ENCODE results near the gene RYR3.

Gene RYR3

DNA sequence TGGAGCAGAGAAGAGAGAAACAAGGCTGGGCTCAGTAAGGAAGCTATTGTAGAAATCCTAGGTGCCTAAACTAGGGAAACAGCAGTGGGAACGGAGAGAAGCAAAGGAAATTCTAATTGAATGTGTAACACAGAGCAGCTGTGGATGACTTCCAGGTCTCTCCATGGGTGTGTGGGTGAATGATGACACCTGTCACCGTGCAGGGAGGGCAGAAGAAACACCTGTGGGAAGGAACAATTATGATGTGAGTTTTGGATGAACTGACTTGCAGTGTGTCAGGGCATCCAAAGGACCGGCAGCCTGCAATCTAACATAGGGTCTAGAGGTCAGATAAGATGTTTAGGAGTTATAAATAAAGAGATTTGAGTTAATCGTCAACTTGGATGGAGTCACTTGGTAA is 144.2 kb downstream of the RYR3 start:
- no peak for DNase-seq

DNA sequence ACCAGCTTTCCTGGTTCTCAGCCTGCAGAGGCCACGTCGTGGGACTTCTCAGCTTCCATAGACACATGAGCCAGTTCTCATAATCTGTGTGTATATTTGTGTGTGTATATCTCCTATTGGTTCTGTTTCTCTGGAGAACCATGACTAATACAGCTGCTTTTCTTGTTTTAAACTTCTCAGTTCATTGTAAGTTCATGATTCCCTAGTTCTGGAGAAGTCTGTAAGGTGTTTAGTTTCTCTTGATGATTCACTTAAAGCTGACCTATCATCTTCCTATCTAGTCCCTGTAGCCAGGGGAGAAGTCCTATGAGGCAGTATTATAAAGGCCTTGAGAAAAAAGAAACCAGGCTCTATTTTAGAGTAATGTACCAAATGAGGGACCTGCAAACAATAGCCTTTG is 147.7 kb downstream of the RYR3 start:
- no peak for DNase-seq

DNA sequence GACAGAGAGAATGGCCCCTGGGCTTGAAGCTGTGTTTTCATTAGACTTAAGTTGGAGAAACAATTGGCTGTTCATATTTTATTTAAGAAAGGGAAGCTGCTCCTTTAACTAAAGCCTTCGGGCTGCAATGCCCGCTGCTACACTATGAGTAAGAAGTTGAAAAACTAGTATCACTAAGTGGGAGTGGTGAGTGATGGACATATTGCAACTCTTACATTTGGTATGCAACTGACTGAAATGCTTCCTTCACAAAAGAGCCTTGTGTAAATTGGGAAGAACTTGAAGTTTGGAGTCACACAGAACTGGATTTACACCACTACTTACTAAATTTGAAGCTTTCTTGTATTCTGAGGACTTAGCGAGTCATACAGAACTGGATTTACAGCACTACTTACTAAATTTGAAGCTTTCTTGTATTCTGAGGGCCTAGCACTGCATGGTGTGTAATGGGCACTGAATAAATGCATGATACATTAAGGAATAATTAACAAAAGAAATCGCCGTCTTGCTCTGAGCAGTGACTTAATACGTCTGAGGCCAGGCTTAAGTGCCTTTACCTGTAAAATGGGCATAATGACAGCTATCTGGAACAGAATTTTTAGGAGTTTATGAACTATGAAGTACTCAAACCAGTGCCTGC is 149.5 kb downstream of the RYR3 start:
- DNase-seq = no peak

DNA sequence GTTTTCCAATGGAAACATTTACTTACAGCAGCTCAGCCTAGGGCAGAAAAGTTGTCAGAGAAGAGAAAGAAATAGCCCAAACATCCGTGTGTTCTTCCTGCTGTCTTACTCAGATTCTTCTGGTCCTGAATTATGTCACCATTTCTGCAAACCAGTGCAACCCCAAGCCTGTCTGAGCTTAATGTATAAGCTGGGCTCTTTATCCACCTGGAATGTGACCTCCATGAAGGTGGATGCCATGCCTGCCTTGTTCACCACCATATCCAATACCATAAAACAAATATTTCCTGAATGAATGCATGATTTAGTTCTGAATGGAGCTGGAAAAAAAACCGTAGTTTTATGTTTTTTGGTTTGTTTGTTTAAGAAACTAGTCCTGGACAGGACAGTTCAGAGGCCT is 150.9 kb downstream of the RYR3 start:
- DNase-seq = no peak

DNA sequence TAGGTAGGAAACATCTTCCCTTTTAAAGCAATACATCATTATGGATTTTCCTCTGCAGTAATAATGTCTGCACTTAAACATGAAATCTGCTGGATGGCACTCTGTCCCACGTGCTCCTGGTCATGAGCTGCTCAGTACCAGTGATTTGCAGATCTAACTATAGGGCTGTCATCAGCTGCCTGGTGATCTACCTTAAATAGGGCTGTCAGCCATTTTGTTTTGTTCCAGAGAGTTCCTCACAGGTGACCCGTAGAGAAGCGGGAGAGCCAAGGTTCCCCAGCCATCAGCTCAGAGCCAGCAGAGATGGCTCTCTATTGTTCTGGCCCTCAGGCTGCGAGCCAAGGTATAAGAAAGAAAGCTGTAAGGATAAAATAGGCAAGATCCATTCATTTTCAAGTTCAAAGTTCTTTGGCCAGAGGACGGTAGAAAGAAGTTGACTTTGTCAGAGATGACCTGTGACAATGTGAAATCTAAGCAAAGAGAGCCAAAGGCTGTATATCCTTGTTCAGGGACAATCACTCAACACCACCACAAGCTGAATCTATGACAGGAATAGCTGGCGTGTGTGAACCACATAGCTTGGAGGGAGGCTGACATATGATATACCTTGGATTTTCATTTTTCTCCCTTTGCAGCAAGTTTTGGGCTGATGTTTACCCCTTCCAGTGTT is 156.5 kb downstream of the RYR3 start:
- no peak for DNase-seq

DNA sequence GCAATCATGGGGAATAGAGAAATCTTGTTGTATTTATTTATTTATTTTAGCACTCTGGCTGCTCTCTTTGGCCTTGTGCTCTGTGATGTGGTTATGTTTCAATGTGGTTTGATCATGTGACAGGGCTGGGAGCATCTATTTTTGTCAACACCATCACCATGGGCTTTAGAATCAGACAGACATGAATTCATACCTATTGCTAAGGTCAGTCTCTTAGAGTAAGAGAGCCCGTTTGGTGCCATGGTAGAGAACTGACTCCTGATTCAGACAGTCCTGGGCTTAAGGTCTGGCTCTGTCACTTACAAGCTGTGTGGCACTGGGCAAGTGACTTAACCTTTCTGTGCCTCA is 157.0 kb downstream of the RYR3 start:
- DNase-seq = no peak

DNA sequence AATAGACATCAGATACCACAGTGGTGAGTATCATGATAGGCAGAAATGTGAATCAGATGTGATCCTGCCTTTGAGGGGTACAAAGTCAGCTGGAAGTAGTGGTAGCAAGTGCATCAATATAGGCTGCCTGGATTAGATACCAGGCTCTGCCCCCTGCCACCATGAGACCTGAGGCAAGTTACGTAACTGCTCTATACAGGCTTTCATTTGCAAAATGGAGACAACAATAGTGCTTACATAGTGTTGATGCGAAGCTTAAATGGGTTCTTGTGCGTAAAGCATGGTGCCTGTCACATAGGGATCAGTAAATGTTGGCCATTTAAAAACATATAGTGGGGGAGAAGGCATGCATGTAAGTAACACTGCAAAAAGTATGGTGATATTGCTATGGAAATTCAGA is 158.0 kb downstream of the RYR3 start:
- no peak for DNase-seq

DNA sequence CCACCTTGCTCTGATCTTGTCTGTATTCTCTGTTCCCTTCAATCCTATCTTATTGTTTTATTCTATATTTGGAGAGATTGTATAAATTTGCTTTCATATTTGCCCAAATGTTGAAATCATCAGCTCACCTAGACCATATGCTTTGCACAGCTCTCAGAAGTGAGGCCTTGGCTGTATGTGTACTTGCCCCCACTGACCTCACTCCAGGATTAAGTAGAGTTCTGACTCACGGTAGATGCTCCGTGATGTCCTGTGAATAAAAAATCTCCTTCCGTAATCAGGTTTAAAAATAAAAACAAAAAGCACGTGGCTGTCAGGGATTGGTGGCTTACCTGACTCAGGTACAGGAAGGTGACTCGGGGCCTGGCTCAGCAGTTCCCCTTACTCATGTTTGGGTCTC is 162.2 kb downstream of the RYR3 start:
- DNase-seq = no peak

DNA sequence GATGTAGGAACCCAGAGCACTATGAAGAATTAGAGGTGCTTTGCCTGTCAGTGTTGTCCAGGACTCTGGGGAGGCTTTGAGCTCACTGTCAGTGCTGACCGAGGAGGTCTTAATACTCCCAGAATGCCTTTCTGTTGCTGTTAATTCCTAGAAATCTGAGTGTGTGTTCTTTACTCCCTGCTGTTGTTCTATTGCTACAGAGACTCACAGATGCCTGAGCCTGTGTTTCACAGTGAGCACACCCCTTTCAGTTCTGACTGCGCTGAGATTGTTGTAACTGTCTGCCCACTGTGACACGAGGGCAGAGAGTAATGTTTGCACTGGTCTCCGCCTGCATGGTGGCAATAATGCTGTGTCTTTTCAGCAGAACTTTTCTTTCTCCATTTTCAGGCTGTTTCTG is 162.9 kb downstream of the RYR3 start:
- no peak for DNase-seq

DNA sequence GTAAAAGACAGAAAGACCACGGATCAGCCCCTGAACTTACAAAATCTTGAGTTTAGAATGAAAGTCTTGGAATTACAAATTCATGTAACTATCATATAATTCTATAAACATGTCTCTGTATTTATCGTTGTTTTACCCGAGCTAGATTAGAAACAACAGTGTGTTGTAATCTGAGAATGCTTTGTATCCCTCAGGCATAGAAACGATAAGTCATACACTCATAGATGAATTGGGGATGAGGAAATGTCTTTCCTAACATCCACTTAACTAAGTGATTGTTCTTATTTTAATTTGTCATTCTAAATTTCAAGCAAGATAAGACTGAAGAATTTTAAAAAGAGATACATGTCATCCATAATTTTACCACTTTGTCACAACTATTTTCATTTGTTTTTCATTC is 165.3 kb downstream of the RYR3 start:
- DNase-seq = no peak

DNA sequence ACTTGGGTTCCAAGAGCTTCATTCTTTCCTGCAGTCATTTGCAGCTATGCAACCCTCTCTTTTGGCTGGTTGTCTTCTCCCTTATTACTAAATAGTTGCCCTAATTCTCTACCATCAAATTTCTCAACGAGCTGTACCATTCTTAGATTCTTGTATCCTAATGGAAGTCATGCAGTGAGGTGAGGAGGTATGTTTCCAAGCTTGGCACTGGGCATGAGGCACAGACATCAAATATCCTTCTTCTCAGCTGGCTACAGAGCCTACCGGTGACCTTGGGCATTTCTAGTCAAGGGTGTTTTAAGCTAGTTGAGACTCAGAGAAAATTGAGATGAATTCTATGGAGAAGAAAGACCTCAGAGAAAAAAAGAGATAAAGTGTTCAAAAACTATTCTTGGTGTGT is 166.1 kb downstream of the RYR3 start:
- DNase-seq = no peak

DNA sequence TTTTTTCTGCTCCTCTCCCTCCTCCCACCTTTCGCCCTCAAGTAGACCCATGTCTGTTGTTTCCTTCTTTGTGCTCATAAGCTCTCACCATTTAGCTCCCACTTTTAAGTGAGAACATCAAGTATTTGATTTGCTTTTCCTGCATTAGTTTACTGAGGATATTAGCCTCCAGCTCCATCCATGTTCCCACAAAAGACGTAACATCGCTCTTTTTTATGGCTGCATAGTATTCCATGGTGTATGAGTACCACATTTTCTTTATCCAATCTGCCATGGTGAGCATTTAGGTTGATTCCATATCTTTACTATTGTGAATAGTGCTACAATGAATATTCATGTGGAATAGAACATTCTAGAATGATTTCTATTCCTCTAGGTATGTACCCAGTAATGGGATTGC is 178.6 kb downstream of the RYR3 start:
- DNase-seq = no peak

DNA sequence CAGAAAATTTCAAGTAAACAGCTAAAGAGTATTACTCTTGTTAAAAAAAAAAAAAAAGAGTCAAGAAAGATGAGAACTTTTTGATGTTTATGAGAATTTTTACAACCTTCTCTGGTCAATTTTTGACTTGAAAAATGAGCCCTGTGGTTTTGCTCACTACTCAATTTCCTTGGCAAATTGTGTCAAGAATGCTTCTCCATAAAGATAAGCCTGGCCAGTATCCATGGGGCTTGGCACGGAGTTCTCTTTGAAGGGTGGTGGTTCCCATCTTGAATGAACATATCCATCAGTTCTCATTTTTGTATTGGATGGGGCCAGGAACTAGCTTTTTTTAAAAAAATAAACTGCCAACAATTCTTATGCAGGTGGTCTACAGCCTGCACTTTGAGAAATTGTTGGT is 179.9 kb downstream of the RYR3 start:
- no peak for DNase-seq

DNA sequence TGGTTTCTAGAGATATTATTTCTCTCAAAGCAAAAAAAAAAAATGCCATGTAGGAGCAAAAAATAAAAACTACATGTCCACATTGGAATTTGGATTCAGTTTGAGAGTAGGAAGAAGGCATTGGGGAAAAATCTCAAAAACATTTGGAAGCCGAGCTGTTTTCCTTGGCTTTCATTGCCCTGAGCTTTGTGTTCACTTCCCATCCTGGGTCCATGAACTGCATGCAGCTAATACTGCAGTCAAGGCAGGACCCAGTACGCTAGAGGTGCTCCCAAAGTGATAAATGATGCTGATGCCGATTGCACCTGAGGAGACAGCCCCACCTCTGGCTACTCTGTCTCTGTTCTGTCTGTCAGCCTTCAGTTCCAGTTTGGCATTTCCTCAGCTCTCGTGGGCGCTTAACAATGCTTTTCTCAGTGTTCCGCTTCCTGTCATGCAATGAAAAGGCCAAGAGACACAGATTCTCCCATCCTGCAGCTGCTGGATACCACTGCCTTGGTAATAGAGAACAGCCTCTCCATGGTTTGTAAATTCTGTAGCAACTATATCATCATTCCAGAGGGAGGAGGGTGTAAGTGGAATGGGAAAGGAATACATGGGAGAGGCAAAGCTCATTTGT is 181.8 kb downstream of the RYR3 start:
- no peak for DNase-seq

DNA sequence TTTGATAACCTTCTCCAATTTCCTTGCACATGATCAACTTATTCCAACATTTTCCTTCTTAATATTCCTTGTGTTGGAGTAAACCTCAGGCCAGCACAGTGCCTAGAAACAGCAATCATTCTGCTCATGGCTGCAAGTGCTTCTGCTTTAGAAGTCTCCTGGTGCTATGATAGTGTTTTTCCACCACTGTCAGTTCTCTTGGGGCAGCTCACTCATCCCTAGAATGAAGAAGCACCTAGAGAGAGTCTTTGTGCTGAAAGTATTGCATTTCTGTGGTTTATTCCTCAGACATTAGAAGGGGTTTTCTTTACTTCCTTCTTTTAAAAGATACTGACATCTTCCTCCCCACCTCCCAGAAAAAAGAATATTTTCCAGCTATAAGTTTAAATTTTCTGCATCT is 183.5 kb downstream of the RYR3 start:
- no peak for DNase-seq

DNA sequence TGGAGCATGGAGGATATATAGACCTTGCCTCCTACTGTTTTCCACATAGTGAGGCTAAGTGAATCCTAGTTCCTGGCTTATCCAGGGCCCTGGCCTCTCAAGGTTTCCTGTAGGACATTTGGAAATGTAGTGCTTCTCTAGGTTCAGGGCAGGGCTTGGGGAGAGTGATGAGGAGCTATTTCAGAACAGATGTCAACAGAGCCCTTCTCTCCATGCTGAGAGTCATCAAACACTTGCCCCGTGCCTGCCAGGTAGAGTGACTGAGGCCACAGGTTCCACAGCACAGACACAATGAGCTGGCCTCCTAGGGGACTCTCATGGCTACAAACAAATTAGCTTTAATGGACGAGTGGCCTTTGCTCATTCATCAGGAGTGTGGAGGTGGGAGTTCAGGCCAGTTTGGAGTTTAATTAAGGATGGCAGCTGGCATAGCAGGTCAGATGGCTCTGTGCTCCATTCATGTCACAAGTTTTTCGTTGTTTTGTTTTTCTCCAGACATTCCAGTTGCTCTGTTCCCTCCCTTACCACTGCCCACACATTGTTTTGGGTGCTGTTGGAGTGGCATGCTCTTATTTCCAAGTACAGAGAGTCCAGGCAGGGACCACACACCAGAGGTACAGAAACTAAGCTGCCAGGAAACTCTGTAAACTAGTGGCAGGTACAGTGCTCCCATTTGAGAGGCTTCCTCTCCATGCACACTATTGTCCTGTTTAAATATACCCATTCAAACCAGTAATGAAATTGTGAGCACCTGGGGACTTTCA is 189.8 kb downstream of the RYR3 start:
- DNase-seq = no peak

DNA sequence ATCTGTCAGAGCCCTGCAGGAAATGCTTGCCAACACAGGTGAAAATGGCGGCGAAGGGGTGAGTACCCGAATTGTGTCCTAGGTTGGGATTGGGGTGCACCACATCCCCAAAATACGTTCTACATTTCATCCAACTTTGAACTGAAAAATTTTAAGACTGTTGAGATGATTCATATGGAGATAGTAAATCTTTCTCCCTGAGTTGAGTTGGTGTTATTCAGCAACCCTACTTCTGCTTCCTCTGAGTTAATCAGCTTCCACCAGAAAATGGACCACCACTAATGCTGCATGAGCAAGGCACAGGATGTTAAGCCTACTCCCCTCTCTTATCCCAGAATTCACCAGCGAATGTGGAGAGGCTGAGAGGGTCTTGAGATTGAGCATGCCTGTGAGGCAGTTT is 192.9 kb downstream of the RYR3 start:
- DNase-seq = no peak

DNA sequence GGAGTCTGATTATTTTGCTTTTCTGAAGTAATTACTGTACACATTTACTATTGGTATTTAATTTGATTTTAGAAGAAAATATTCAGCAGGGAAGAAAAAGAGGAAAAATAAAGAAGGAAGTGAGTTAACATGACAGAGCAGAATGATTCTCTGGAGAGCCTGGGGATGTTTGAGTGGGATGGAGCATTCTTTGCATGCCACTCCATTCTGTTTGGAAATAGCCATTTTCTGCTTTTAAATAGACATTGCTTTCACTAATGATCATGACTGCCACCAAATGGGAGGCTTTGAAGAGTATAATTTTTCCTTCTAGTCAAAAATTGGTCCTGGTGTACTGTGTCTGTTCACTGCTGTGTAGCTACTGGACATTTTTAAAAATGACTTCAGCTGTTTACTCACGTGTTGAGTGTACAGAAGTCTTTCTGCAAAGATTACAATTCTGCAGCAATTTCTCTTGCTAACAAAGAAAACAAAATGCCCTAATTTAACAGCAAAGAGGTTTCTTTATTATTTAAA is 196.1 kb downstream of the RYR3 start:
- DNase-seq = no peak

DNA sequence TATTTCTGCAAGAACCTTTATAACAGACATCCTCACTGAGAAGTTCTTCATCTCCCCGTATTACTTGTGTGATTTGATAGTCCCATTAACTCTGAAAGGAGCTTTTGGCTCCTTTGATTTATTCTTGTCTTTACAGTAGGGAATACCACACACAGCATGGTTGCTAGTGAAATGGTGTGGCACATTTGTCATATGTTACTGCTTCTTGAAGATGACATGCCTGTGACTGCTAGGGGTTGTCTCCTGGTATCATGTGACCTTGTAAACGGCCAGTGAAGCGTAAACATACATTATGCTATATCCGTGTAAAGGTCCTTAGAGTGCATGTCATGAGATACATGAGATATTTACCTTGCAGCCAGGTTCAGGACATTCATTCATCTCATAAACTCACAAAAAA is 197.9 kb downstream of the RYR3 start:
- DNase-seq = no peak

DNA sequence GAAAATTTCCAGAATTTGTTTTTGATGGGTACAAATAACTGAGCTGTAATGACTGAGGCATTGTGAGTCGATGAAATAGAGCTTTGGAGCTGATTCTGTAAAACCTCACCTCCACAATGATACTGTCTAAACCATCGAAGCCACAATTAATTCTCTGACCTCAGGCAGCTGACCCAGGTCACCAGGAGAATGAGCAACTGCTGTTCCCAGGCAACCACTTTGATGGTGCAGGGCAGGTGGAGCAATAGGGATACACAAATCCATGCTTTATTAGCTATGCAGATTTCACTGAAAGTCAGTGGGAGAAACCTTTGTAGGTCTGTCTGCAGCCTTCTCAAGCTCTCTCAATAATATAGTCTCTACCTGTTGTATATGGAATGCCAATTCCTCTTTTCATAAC is 204.4 kb downstream of the RYR3 start:
- DNase-seq = no peak

DNA sequence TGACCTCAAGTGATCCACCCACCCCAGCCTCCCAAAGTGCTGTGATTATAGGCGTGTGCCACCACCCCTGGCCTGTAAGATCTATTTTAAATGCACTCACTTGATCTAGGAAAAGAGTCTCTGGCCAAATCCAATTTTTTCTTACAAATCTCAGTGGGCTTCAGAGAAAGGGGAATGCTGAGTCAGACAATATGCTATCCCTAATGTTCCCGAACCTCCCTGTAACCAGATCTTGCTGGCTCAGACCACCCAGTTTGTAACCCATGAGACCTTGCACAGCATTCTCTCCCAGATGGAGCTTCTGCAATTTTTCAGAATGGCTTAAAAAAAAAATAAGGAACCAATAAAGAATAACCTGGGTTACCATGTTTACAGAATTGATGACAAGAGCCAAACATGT is 205.8 kb downstream of the RYR3 start:
- no peak for DNase-seq

DNA sequence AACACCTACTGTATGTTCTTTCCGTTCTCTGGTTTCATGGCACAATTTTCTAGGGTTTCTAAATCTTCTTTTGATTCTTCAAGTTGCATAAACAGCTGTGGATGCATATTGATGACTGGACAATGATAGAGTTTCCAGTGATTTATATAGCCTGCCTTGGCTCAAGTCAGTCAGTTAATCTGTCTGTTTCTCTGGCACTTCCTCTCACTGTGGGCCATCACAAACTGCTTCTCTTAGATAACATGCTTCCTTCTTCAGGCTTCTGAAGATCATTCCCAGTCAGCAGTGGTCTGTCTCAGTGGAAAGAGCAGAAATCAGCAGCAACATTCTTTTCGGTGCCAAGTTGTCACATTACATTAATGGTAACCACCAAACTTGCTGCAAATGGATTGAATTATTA is 207.2 kb downstream of the RYR3 start:
- no peak for DNase-seq

DNA sequence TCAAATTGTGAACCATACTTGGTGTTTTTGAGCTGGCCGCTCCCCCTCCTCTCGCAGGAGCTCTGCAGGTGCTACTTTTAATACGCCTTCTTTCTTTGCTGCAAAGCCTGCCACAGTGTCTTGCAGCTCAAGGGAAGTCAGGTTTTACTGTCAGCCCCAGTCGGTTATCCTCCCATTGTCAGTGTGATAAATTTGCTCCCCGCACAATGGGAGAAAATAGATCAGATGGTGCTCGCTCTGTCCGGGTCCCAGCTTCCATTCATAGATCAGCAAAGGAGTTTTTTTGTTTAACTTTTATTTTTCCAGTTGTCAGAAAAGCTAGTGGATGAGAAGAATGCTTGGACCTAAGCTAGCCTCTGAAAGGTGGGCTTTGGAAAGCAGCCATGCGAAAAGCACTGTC is 207.7 kb downstream of the RYR3 start:
- DNase-seq = no peak

DNA sequence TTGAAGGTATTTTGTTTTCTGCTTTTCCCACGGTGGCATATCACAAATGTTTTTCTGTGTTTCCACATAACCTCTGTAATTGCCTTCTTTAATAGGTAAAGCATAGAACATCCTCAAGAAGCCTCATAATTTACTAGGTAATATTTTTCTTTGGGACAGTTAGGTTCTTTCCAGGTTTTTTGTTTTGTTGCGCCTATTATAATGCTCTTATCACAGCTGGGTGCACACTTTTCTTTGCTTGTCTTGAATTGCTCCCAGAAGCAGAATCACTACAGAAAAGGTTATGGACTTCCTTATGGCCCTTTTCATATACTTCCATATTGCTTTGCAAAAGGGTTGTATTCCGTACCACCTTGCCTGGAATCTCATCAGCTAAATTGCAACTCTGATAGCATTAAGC is 213.5 kb downstream of the RYR3 start:
- DNase-seq = no peak
